Gastrocnemius medialis (tissue), 4 donors: ENCODE data around the gene SMIM43.

Source experiments
- POLR2A ChIP-seq, 2 donors: fragments of 450-650 bp; IDR thresholded peaks; one replicate each; pipeline ENCODE4 v1.6.1; 2017; ENCODE audit warnings: antibody characterized with exemption in 2 of 2, mild to moderate bottlenecking in 2 of 2, moderate library complexity in 2 of 2
- TF ChIP-seq, protein P1 (sequence below), 5 experiments: fragments of 450-650 bp in 3 of 5; fragments of 200-600 bp in 2 of 5; sonication (generic) in 2 of 5; IDR thresholded peaks in 4 of 5; conservative IDR thresholded peaks in 1 of 5; 1 replicate in 4 of 5; 2 replicates in 1 of 5; pipeline ENCODE4 v1.5.1; 2016 to 2019; ENCODE audit warnings: antibody characterized with exemption in 5 of 5, mild to moderate bottlenecking in 3 of 5, moderate library complexity in 3 of 5

DNA sequence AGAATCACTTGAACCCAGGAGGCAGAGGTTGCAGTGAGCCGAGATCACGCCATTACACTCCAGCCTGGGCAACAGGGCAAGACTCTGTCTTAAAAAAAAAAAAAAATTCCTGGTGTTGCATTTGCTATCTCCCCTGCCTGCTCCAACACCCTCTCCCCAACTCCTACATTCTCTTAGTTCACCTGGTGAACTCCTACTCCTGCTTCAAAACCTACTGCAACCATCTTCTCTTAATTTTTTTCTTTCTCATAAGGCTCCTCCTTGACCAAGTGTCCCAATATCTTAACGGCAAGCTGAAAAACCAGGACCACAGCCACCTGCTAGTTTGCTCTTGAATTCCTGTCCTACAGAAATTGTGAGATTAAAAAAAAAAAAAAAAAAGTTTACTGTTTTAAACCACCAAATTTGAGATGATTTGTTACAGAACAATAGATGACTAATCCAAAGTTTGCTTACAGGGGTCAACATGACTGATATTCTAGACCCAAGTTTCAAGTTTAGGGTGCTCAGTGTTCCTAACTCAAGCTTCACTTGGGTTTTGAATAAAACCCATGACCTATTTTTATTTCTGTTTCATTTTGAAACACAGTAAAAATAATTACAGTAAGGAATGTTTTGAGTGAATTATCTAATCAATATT, 55.1 kb downstream of the SMIM43 start:
- TF ChIP-seq, protein P1, sequence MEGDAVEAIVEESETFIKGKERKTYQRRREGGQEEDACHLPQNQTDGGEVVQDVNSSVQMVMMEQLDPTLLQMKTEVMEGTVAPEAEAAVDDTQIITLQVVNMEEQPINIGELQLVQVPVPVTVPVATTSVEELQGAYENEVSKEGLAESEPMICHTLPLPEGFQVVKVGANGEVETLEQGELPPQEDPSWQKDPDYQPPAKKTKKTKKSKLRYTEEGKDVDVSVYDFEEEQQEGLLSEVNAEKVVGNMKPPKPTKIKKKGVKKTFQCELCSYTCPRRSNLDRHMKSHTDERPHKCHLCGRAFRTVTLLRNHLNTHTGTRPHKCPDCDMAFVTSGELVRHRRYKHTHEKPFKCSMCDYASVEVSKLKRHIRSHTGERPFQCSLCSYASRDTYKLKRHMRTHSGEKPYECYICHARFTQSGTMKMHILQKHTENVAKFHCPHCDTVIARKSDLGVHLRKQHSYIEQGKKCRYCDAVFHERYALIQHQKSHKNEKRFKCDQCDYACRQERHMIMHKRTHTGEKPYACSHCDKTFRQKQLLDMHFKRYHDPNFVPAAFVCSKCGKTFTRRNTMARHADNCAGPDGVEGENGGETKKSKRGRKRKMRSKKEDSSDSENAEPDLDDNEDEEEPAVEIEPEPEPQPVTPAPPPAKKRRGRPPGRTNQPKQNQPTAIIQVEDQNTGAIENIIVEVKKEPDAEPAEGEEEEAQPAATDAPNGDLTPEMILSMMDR (IDR thresholded peaks at IDR 0.05 in 4 of 5, conservative IDR thresholded peaks at IDR 0.05 in 1 of 5), result no peak
- no peak for TF ChIP-seq POLR2A (IDR thresholded peaks at IDR 0.05)
